Esophagus muscularis mucosa (tissue), 4 donors: Measurements from ENCODE around the gene ARID2.

ENCODE experiments used
- EP300 ChIP-seq: sonication (generic); formaldehyde crosslinking; IDR thresholded peaks from one replicate; pipeline ENCODE4 v1.6.1; 2017; ENCODE audit warnings: antibody characterized with exemption
- POLR2AphosphoS5 ChIP-seq, 2 donors: sonication (generic); formaldehyde crosslinking; IDR thresholded peaks; one replicate each; pipeline ENCODE4 v1.6.1; 2017; ENCODE audit warnings: antibody characterized with exemption in 2 of 2
- TF ChIP-seq, protein P1 (sequence below), 3 experiments: fragments of 200-600 bp in 2 of 3; fragments of 450-650 bp in 1 of 3; sonication (generic) in 2 of 3; IDR thresholded peaks; one replicate each; pipeline ENCODE4 v1.5.1; 2017 to 2019; ENCODE audit warnings: antibody characterized with exemption in 3 of 3, mild to moderate bottlenecking in 2 of 3, moderate library complexity in 1 of 3

GRCh38 chr12:45785315-45785714 is 55.8 kb downstream of the ARID2 start:
- TF ChIP-seq EP300 (no peak), POLR2AphosphoS5 (IDR thresholded peaks at IDR 0.05) (no peak)
- TF ChIP-seq, protein P1, sequence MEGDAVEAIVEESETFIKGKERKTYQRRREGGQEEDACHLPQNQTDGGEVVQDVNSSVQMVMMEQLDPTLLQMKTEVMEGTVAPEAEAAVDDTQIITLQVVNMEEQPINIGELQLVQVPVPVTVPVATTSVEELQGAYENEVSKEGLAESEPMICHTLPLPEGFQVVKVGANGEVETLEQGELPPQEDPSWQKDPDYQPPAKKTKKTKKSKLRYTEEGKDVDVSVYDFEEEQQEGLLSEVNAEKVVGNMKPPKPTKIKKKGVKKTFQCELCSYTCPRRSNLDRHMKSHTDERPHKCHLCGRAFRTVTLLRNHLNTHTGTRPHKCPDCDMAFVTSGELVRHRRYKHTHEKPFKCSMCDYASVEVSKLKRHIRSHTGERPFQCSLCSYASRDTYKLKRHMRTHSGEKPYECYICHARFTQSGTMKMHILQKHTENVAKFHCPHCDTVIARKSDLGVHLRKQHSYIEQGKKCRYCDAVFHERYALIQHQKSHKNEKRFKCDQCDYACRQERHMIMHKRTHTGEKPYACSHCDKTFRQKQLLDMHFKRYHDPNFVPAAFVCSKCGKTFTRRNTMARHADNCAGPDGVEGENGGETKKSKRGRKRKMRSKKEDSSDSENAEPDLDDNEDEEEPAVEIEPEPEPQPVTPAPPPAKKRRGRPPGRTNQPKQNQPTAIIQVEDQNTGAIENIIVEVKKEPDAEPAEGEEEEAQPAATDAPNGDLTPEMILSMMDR (IDR thresholded peaks at IDR 0.05), result no peak
